GM21381 (cell line): ENCODE data around the gene GRIK1.

Experiments
- ATAC-seq: cut with Tn5 transposase; IDR thresholded peaks from one replicate; pipeline ENCODE4 v1.9.1; 2021; ENCODE audit warnings: mild to moderate bottlenecking, moderate library complexity; ENCODE audit not compliant: unreplicated experiment

GRIK1 gene

DNA sequence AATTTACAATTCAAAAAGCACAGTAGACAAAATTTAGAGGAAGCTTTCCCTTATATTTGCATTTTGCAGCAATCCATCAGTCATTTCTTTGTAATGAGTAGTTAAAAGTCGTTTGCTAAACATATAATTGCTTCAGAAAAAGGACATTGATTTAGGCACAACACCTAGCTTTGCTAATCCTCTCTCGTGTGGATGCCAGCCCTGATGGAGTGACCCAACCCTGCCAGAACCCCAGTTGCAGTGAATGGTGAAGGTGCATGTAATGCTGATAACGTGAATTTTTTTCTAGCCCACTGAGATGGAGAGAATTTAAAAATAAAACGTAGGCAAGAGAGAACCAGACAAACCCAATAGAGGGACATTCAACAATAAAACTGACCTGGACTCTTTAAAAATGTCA is 263.4 kb downstream of the GRIK1 start:
- ATAC-seq = no peak

DNA sequence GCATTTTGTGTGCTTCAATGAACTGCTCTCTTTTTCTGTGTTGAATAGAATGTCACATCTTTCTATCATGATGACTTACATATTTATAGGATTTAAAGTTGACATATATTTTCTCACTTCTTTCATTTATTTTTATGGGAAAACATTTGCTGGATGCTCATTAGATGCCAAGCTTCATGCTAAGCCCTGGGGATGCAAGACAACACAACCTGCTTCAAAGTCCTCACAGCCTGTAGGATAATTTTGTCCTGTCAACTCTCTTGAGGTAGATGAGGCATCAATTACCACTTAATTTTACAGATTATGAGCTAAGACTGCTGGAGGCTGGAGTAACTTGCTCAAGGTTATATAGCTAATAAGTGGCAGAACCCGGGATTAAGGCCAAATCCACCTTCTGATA is 264.3 kb downstream of the GRIK1 start:
- ATAC-seq = no peak

- ATAC-seq = no peak
These were observed 265.5 kb downstream of the GRIK1 start for GRCh38 chr21:29674343-29674742.

DNA sequence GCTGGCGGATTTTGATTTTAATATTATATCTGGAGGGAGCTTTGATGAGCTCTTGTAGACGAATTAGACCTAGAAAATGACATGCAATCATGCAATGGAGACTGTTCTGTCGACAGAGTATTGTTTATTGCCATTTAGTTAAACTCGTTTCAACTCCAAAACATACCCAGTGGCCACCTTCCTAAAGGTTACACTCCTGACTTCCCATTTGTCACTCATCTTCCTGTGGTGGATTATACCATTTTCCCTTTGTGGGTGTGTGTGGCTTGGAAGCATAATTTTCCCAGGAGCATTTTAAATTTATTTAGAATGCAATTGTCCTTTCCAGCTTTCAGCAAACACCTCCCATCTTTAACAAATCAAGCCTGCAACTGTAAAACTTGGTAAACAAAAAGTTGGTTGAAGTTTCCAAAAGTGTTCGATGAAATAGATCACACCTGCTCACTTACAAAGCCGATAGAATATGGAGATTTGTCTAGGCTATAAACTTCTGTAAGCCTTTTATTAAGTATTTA is 266.6 kb downstream of the GRIK1 start:
- ATAC-seq = no peak

GRCh38 chr21:29671728-29672127 is 268.1 kb downstream of the GRIK1 start:
- ATAC-seq = no peak

DNA sequence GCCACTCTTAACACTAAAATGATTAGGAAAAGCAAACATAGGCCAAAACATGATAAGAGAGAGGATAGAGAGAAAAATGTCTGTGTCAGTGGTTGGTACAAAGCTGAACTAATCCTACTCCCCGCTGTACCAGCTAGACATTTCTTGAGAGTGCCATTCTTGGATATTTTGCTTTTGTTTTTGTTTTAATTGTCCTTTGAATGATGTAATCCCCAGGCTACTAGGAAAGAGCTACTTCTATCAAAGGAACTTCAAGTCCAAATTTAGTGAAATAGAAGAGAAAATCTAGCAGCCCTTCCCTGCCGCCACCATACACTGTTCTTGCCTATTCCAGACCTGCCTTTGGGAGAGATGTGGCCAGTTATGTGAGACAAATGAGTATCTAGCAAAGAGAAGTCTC is 269.6 kb downstream of the GRIK1 start:
- no peak for ATAC-seq

- ATAC-seq = no peak
These were observed 270.4 kb downstream of the GRIK1 start for GRCh38 chr21:29669416-29669815.

- no peak for ATAC-seq
These were observed 272.1 kb downstream of the GRIK1 start for GRCh38 chr21:29667651-29668050.

- ATAC-seq = no peak
These were observed 275.2 kb downstream of the GRIK1 start for GRCh38 chr21:29664615-29665014.

DNA sequence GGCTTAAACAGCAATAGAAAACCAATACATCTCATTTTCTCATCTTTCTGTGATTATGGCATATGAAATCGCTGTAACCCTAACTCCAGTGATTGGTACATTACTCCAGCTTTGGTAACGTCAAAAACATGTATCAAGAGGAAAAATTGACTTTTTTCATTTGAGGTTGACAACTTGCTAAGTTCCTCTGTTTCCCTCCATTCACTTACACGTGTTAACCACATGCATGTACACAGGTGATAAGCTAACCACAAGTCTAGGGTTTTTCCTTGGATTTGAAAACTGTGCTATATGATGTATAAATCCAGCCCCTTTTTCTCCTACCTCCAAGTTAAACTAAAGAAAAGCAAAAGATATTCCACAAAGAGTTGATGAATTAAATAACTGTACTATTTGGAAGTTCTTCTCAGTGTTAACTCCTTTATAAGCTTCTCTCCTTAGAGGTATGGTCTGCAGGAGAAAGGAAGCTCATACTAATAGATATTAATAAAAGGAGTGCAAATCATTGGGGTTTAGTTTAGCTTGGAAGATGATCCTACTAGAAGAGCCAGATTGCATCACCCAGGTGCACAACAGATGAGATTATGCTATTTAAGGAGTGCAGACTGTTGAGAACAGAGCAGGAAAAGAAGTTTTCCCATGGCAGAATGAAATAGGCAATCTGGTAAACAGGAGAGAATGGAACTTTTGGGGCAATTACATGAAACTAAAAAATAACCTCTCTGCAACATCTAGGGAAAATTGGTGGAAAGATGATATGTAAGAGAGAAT is 277.9 kb downstream of the GRIK1 start:
- no peak for ATAC-seq

- no peak for ATAC-seq
These were observed 279.6 kb downstream of the GRIK1 start for GRCh38 chr21:29660047-29660720.

- no peak for ATAC-seq
These were observed 280.9 kb downstream of the GRIK1 start for GRCh38 chr21:29658934-29659203.

DNA sequence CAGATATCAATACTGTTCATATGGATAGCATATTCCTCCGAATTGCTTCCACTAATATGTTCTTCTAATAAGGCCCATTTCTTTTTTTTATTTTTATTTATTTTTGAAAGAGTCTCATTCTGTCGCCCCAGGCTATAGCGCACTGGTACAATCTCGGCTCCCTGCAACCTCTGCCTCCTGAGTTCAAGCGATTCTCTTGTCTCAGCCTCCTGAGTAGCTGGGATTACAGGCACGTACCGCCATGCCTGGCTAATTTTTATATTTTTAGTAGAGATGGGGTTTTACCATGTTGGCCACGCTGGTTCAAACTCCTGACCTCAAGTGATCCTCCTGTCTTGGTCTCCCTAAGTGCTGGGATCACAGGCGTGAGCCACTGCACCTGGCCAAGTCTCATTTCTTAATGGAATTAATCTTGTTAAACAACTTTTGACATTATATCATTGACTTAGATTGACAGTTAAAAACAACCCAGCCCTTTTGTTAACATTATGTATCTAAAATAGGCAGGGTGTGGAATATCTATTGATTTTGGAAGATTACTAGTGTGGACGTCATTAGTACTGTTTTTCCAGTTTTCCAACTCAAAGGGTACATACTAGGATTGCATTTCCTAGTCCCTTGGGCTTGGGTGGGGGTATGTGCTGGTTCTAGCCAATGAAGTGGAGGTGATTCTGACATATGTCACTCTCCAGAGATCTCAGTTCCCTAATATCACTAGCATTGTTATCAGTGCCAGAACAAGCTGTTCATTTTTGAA is 281.4 kb downstream of the GRIK1 start:
- ATAC-seq = no peak

DNA sequence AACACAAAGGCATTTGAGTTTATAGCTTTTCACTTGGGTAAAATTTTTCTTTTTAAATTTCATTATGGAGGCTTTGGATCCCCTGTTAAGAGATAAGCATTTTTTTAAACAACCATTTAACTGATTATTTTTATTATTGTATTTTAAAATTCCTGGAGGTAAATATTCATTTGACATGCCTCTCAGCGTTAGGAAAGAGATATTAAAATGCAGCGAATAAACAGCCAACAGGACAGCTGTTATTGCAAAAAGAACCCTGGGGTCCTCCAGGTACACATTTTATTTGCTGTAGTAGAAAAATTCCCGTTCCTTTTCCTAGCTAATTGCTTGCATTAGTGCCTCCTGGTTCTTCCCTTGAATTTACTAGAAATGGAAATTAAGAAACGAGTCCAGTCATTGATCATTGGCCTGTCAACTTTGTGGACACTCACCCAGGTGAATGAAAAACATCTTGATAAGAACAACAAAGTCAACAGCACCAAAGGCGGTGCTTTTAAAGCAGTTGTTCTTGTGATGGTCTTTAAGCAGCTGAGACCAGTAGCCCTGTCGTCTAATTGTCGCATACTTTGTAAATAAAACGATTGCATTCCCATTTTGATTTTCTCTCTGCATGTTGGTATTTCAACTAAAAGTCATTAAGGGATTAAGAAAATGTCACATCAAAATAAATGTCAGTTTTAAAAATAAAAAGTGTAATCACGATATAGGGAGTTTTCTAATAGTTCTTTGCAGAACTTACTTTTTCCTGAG is 282.4 kb downstream of the GRIK1 start:
- no peak for ATAC-seq

- ATAC-seq = no peak
These were observed 283.1 kb downstream of the GRIK1 start for GRCh38 chr21:29656504-29657239.

GRCh38 chr21:29655577-29655976 is 284.2 kb downstream of the GRIK1 start:
- no peak for ATAC-seq

DNA sequence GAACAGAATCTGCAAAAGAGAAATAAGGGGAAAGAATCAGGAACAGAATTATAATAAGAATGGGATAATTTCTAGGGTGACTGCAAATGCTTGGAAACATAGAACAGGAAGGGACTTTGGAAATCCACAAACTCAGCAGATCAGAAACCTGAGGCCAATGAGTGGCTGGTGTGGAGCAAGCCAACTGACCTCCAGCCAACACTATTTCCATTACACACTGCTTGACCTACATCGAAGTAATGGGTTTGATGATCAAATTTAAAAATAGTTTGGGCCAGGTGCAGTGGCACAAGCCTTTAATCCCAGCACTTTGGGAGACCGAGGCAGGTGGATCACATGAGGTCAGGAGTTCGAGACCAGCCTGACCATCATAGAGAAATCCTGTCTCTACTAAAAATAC is 284.9 kb downstream of the GRIK1 start:
- no peak for ATAC-seq

- ATAC-seq = no peak
These were observed 285.6 kb downstream of the GRIK1 start for GRCh38 chr21:29654203-29654602.

GRCh38 chr21:29650523-29651022 is 289.2 kb downstream of the GRIK1 start:
- no peak for ATAC-seq

DNA sequence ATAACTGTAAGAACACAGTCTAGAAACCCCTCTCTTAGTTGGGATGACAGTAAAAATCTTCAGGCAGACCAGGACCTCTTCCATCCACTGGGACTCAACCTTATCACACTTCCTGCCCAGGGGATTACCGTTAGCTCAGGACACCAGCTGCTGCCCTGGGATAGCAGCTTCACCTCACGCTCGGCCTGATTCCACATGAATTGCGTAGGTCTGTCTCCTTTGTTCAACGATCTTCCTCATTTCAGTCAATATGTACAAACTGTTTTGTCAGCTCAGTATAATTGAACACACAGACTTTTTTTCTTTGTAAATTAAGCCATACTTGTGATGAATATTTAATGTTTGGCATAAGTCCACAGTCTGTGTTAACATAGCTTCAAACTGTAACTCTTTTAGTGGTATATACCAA is 290.4 kb downstream of the GRIK1 start:
- ATAC-seq = no peak
